Activated CD8-positive, alpha-beta memory T cell treated with anti-CD3 and anti-CD28 coated beads for 4 hours (primary cell): ENCODE results near the gene SERPINE2.
"Not testable (repeated sequence)": the region's sequence is repeated elsewhere in the genome, so short reads cannot be mapped to it uniquely, and the experiment has no call there.

Experiments used
- DNase-seq, 2 donors: peaks; one replicate each; pipeline ENCODE4 v3.0.0-alpha.2; 2020; ENCODE audit warnings: low read depth in 2 of 2

The SERPINE2 gene

DNA sequence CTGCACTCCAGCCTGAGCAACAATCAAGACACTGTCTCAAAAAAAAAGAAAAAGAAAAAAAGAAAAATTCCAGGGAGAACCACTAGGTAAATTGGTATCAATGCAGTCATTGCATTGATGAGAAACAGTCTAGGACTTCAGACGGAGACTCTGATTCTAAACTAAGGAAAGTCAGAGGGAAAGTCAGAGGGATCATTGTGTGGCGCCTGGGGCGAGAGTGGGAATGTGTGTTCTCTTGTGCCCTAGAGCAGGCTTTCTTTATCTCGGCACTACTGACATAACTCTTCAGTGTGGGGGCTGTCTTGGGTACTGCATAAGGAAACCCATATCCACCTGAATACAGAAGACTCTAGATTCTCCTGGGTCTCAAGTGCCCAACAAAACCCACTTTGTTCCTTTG is 24.8 kb downstream of the SERPINE2 start:
- DNase-seq, result no peak

DNA sequence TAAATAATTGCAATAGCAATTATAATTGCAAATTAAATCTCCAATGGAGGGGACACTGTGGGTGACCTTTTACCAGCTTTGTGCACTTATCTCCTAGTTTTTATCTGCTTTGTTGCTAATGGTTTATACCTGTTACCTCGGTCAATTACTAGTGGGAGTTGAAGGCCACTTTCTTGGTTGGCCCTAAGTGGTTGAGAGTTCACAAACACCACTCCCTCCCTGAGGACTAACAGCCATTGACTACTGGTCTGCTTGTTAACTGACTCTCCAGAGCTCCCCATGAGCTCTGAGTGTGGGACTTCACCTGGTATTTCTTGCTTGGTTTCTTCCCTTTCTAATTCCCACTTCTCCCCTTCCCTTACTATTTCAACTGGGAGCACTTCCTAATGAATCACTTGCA is 27.2 kb downstream of the SERPINE2 start:
- DNase-seq, result no peak

DNA sequence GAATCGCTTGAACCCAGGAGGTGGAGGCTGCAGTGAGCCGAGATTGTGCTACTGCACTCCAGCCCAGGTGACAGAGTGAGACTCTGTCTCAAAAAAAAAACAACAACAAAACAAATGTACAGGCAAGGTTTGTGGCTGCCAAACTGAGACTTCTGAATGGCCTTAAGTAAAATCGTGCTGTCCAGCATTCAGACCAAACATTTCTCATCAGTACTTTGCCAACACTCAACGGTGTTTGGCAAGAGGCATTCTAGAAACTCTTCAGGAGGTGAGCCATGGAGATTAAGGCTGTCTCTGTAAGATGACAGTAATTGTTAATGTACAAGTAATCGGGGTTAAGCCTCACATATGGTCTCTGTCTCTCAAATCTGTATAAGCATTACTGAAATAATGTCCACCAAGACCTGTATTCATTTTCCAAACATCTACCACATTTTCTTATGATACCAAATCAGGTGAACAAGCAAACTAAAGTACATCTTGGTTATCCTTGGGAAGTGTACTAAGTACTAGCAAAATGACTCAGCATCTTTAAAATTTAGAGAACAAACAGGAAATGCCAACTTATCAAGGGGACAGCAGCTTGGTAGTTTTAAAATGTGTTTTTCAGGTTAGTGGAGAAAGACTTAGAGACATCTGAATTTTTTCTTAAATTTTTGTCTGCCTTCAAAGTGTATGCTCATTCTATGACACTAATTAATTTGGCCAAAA is 29.3 kb downstream of the SERPINE2 start:
- no peak for DNase-seq

DNA sequence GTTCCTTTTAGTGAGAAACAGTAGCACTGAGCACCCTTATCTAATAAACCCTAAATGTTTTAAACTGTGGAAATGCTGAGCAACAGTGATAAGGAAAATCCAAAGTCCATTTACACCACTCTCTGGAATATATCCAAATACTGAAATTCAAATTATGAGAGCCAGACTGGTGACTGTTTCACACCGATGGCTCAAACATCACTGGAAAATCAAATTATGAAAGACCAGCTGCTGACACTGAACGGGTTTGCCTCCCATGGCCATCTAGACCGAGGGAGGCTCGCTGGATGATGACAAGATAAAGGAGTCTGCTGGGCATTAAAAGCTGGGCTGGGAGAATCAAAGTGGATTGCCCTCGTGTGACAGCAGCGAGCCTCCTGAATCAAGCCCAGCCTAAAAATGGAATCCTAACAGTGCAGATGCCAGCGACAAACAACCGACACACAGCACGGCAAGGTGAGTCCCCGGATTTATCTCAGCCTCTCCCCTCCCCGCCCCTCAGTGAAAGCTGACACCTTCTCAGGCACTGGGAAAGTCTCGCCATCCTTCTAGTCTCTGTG is 30.3 kb downstream of the SERPINE2 start:
- DNase-seq, result no peak

DNA sequence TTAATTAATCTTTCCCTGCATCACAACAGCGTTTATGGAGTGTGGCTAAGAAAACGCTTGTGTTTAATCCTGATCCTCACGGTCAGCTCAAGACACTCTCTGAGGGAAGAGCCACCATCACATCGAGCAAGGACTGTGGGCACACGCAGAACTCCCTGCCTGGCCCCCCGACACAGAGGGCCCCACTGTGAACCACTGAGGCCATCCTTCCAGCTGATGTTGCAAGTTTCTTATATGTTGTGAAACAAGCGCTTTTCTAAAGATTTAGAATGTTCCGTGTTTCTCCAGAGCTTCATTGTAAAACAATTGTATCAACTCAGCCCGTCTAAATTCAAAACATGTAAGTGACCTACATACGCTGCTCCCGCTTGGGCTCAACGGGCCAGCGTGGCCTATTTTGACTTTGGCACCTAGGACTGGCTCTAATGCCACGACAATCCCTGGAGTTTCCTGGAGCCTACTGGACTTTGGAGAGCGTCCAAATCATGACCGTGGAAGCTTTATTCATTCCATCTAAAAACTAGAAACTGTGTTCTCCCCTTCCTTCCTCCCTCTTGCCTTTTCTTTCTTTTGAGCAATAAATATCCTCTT is 34.9 kb downstream of the SERPINE2 start:
- DNase-seq, result no peak

DNA sequence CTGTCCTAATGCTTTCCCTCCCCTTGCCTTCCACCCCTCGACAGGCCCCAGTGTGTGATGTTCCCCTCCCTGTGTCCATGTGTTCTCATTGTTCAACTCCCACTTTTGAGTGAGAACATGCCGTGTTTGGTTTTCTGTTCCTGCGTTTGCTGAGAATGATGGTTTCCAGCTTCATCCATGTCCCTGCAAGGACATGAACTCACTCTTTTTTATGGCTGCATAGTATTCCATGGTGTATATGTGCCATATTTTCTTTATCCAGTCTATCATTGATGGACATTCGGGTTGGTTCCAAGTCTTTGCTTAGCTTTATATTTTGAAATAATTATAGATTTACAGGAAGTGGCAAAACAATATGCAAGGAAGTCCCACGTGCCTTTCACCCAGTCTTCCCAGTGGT is 38.4 kb downstream of the SERPINE2 start:
- DNase-seq, result not testable (repeated sequence)

DNA sequence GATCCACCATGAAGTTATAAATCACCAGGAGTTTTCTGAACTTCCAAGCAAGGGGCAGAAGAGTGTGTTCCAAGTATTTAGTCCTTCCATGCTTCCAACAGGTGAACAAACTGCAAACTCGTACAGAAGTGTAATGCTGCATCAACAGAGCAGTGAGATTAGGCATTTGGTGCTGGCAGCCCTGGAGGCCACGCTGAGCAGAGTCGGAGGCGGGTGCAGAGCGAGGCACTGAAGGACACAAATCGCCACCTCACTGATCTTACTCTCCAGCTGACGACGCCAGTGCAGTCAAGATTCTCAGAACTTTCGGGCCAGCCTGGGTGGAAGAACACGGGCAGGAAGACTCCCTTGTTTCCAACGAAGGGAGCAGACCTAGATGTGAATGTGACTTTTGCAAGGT is 39.2 kb downstream of the SERPINE2 start:
- DNase-seq, result no peak

DNA sequence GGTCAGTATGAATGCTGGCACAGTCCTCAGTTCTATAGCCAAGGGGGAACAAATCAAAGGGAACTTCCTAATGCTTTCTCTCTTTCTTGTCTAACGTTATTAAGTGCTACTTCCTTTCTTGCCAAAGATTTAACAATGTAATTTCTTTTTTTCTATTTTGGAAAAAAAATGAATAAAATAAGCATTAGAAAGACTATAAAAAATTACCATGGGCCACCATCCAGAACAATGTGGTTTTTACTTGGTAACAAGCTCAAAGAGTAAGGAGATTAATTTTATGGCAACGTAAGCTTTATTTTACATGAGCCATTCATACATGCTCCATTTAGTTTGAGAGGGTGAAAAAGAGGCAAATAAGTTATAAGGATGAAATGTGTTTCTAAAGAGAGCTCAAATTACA is 40.1 kb downstream of the SERPINE2 start:
- no peak for DNase-seq

DNA sequence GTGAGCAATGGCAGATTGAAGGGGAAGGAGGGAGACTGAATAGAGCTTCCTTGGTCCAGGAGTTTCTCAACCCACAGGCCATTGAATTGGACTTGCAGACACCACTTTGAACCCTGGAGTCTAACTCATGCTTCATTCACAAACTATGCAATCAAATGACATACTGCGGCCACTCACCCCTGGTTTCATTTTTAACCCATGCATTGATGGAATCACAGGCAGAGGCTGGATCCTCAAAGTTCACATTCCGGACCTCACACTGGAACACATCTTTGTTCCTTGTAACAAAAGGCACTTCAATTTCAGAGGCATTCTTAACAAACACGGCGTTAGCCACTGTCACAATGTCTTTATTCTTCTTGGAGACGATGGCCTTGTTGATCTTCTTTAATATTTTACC is 41.1 kb downstream of the SERPINE2 start:
- DNase-seq, result no peak

DNA sequence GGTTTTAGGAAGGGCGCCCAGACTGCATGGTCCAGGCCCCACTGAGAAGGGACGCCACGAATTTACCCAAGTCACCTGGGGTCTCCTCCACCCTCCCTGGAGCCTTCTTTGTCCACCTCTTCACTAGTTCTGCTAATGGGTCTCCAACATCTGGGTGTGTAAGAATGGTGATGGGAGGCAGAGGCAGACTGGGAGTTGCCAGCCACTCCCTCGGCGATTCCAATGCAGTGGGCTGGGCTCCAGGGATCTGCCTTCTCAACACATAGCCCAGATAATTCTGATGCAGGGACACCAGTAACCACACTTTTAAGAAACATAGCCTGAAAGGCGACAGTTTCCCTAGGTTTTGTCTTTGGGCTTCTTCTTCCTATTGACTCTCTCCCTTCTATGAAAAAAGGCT is 42.7 kb downstream of the SERPINE2 start:
- DNase-seq, result no peak

DNA sequence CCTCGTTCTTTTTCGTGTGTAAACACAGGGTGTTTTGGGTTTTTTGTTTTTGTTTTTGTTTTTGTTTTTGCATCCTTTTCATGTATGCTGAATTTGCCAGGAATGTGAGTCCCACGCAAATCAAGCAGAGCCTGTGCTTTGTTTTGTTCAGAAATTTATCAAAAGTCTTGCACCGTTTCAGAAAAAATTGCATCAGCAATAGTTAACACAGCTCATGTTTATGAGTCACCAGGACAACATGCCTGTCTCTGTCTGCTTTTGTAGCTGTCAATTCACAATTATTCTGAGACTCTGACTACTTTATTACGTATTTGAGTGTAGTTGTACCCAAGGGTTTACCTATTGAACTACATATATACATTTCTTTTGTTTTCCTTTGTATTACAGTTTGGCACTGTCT is 43.5 kb downstream of the SERPINE2 start:
- DNase-seq, result no peak

DNA sequence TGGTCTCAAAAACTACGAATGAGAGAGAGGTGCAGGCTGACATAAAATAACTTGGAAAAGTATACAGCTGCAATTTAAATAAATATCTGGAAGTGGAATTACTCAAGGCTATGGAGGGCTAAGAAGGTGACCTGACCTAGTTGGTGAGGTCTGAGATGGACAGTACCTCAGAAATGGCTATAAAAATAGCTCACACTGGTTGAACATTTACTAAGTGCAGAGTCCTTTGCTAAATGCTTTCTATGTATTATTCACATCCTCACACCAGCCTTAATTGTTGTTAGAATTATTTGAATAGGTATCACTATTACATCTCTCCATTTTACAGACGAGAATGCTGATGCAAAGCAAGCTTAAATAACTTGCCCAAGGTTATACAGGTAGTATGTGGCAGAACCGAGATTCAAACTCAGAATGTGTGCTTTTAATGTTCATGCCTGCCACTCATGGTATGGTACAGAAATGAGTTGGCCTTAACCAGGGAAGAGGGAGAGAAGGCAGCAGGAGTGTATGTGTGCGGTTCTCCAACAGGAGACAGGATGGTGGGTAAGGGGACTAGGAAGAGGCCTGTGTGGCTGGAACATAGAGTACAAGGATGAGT is 44.4 kb downstream of the SERPINE2 start:
- no peak for DNase-seq

DNA sequence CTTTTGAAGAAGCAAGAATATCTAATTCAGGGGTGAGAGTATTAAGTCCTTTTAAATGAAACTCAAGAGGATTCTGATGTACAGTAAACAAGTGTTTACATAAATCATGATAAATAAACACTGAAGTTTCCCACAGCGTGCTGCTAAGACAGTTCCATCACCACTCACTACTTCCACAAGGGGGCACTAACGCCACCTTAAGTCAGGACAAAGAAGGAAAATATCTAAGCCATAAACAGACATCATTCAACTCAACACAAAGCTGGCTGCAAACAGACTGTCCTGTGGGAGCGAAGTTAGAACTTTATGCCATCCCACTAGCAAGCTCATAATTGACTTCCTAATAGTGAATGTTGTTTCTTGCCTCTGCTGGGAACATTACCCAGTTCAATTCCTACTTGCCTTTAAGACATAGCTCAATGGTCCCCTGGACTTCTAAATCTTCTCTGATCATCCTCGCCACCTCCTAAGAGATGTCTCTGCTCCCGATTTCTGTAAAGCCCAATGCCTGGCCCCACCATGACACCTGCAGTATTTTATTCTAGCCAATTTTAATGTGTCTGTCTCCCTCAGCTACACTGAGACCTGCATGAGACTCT is 45.4 kb downstream of the SERPINE2 start:
- peak; percentile 22 to 38 for DNase-seq

DNA sequence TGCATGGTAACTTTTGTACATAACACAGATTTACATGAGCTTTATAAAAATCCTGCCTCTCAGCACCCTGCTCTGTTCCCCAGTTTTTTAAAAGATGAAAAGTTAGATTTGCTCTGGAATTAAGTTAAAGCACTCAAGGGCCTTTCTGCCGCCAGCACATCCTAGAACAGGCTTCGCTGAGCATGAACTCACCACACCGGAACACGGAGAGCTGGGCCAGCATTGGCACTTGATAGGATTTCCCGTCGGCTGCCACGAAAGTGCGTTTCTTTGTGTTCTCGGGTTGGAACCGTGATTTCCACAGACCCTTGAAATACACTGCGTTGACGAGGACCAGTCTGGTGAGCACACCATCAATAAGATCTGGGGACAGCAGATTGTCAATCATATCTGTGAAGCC is 47.5 kb downstream of the SERPINE2 start:
- no peak for DNase-seq

DNA sequence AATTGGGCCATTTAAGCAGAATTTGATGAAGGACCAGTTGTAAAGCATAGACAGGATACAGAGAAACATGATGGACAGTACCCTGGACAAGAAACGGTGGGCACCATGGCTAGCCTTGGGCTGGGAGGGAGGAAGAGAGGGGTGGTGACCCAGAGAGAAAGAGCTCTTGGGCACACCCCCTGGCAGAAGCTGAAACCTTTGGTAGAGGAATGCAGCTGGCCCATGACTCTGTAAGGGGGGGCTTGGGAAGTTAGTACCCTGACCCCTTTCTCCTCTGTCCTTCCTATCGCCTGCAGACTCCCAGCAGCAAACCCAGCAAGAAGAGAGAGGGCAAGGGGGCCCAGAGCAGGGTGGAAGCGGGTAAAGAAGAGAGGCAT is 49.2 kb downstream of the SERPINE2 start:
- DNase-seq, result no peak

DNA sequence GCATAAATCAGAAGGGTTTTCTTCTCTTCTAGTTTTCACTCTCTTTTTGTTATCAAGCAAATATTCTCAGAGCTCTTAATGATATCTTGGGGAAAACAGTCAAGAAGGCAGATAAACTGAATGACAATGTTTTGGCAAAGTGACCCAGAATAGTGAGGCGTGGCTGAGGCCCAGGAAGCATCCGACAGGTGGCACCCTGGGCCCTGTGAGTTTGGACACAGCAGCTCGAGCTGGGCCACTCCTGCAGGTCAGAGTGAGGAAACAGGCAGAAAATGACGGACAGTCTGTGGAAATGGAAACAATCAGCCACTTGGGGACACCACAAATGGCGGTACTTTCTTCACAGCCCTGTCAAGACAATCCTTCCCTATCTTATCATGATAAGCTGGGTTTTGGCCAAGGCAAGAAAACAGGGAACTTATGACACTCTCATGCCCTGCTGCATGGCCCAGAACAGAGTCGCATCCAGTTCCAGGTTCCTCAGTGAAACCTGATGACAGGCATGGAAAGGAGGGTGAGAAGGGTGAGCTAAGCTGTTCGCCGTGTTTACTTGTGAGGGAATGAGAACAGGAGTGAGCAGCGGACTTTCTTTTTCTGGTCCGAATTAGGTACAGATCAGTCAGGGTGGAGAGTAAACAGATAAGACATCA is 49.8 kb downstream of the SERPINE2 start:
- DNase-seq, result no peak

DNA sequence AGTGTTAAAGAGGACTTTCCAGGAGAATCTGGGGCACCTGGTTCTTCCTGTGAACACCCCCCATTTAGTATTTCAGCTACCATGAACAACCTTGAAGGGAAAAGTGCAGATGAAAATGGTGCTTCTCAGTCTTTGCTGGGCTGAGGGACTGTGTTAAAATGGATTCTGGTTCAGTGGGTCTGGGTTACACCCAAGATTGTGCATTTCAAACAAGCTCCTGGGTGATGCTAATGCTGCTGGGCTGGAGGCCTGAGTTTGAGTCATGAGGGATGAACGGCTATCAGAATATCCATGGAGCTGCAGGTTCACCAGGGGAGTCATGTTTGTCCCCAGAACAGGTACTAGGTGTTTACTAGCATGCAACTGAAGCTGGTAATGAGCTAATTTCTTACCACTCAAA is 57.8 kb downstream of the SERPINE2 start:
- DNase-seq, result no peak

DNA sequence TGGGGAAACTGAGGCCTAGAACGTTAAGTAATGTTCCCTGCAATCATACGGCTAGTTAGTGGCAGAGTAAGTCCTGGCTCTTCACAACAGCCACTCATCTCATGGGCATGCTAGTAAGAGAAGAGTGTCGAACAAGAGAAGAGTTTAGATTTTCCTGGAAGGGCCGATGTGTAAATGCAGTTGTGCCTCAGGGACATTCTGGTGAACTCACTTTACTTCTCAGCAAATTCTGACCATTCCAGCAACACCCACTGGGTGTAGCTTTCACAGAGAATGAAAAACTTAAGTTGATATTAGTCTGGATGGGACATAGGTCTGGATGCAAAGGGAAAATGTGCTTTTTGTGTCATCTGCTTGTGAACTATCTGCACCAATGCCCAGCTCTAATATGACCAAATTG is 58.3 kb downstream of the SERPINE2 start:
- DNase-seq, result no peak

DNA sequence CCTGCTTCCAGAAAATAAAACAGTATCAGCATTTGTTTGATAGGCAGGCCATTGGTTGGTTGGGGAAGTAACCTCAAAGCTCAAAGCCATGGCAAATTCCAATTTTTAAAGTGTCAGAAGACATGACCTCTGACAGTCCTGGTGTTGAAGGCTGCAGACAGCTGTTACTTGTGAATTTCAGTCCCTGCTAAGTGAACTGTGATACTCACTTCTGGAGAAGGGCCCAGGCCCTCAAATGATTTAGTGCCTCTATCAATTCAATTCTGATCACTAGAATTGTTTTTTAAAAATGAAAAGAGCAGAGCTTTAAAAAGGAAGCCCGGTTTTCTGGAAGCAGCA is 58.7 kb downstream of the SERPINE2 start:
- no peak for DNase-seq

DNA sequence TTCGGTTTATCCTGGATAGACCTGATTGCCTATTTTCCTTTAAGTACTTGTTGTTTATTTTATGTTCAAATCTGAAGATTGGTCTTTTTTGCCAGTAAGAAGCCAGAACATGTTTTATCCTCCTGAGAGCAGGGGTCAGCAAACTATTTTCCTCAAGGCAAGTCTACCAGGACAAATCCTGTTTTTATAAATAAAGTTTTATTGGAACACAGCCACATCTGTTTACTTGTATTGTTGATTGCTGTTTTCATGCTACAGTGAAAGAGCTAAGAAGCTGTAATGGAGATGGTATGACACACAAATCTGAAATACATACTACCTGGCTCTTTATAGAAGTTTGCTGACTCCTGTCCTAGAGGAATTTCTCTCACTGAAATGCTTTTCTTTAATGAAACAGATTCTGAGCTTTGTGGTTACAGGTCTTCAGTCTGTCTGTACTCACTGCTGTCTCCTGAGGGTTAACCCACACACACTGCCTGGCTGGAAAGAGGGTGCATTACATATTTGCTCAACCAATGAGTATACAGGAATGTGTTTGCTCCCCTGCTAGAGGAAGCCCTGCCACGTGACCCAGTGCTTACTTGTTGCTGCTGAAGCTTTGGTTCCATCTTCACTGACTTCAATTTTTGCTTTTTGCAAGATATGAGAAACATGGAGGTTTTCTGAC is 59.2 kb downstream of the SERPINE2 start:
- no peak for DNase-seq

DNA sequence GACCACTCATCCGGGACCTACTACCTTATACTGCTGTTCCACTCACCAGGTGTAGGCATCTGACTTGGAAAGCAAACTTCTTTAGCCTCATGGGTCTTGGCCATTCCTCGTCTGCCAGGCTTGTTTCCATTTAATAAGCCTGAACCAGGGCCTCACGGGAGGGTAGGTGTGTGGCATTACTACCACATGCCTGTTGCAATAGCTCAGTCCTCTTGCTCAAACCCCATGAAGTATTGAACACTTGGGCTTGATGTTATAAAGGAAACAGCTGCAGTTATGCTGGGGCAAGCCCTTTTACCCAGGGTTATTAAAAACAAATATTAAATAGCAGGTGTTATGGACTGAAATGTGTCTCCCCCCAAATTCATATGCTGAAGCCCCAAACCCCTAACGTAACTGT is 60.6 kb downstream of the SERPINE2 start:
- no peak for DNase-seq
